Aorta (tissue), 5 donors: Measurements from ENCODE around the gene GLRA2. TPM values are rescaled to one million over a fixed set of nuclear protein-coding genes. Genes with fewer than 3 reads are reported as not detected.

Experiments
- ATAC-seq: fragments of 200-7000 bp; cut with Tn5 transposase; one replicate; pipeline ENCODE4 v1.9.1; 2022; ENCODE audit warnings: moderate library complexity; ENCODE audit not compliant: low FRiP score
- DNase-seq, 2 donors: peaks; one replicate each; pipeline ENCODE4 v3.0.0-alpha.2; 2020
- H3K27ac ChIP-seq, 2 donors: one replicate each; pipeline ENCODE4 v1.5.1; 2013; ENCODE audit warnings: low read length in 2 of 2, mild to moderate bottlenecking in 2 of 2, moderate library complexity in 2 of 2, control low read depth in 1 of 2, inconsistent platforms in 1 of 2, low read depth in 1 of 2
- H3K27me3 ChIP-seq, 2 donors: one replicate each; pipeline ENCODE4 v1.6.1; 2013; ENCODE audit warnings: control low read depth in 1 of 2, low read length in 1 of 2, mild to moderate bottlenecking in 1 of 2, moderate library complexity in 1 of 2; ENCODE audit not compliant: insufficient read depth in 2 of 2, control insufficient read depth in 1 of 2
- H3K36me3 ChIP-seq, 2 donors: one replicate each; pipeline ENCODE4 v1.6.1; 2013; ENCODE audit warnings: control low read depth in 1 of 2, low read length in 1 of 2, mild to moderate bottlenecking in 1 of 2; ENCODE audit not compliant: insufficient read depth in 2 of 2, control insufficient read depth in 1 of 2
- H3K4me1 ChIP-seq, 2 donors: one replicate each; pipeline ENCODE4 v1.6.1; 2013; ENCODE audit warnings: low read length in 2 of 2, control low read depth in 1 of 2, mild to moderate bottlenecking in 1 of 2, moderate library complexity in 1 of 2; ENCODE audit not compliant: insufficient read depth in 2 of 2, control insufficient read depth in 1 of 2
- H3K4me3 ChIP-seq, 2 donors: one replicate each; pipeline ENCODE4 v1.5.1; 2013; ENCODE audit warnings: low read length in 2 of 2, control low read depth in 1 of 2, mild to moderate bottlenecking in 1 of 2
- H3K9me3 ChIP-seq: one replicate; pipeline ENCODE4 v1.6.1; 2013; ENCODE audit warnings: mild to moderate bottlenecking, low read length; ENCODE audit not compliant: control insufficient read depth
- WGBS, 2 donors: extraction: QIAGEN DNeasy Blood & Tissue Kit; methylation state at CpG; one replicate each; pipeline ENCODE4 v1.1.7; 2013; 5-methylcytosine and 5-hydroxymethylcytosine counted together
- intact Hi-C, 2 donors: fragments of 100-400 bp; cut with DNase I; formaldehyde crosslinking; loops; one replicate each; pipeline versions ENCODE4 v1.14.2 to v1.15.0; 2022
- polyA plus RNA-seq, 2 donors: library from polyadenylated mRNA; stranded (reverse); fragments of 200-250 nt; gene quantifications; one replicate each; pipeline ENCODE4 v1.2.3, GENCODE V29; 2013
- total RNA-seq, 2 donors: library from RNA; stranded (reverse); fragmentation: NEBNext Ultra II Directional; extraction: Animal tissue kit (Norgen Biotek cat#: 25700); gene quantifications; one replicate each; pipeline ENCODE4 v1.2.1, GENCODE V29; 2021
- donor health status: healthy with polysubstance abuse.
- donor health status: Bipolar disorder and iron deficiency.
- donor health status: DM: no; HTN: no; CAD: no.
- donor health status: DM: no; HTN: no; CAD: no.
- donor health status: DM: yes; HTN: yes; CAD: no.

GLRA2 gene
- total and polyA plus RNA-seq, 4 donors: not detected

DNA sequence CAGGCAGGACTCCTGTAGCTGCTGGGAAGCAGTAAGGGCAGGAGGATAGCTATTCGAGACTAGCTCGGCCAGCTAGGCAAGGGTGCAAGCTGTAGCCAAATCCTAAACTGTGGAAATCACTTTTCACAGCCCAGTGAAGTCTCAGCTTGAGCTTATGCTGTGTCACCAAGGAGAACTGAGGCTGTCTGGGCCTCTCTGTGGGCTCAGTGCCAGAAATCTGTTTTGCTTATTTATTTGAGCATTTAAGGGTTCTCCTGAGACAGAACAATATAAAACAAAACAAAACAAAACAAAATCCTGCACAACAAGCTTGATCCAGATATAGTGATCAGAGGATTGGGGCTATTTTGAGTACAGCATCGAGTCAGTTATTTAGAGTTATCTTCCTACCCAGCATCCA lies 246.1 kb downstream of the GLRA2 start:
- DNase-seq: no peak

DNA sequence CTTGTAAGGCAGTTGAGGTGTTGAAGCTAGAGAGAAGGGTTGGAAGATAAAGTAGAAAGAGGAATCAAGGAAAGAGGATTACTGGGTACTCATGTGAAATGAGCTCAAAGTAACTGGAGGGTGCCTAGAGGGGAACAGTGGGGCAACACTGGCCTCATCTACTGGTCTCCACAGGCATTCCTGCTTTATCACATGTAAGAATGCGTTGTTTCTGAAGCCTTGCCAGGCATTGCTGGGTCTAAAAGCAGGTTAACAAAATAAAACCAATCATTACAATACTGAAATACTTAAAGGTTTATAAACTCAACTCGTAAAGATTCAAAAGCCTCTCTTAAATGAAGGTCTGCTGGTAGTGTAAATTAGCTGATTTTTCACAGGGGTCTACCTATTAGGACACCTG lies 247.6 kb downstream of the GLRA2 start:
- Histone ChIP-seq H3K9me3 (no peaks in the 10 kb centered on the region), H3K36me3 (no peaks in the 10 kb centered on the region), H3K27me3 (no peaks in the 10 kb centered on the region), H3K4me3 (no peak overlapping the region), H3K4me1 (no peaks in the 10 kb centered on the region), H3K27ac (peak overlapping the region in 1 of 2 donors; percentile 5)
- intact Hi-C loops: no loop called here
- no peak for ATAC-seq
- WGBS, 2 donors: 11 to 17% methylated on average over 2 of the region's 2 CpGs
- no peak for DNase-seq

More for the DNA sequence above, 246.1 kb downstream of the GLRA2 start:
- Histone ChIP-seq H3K4me3 (no peak overlapping the region), H3K9me3 (no peaks in the 10 kb centered on the region), H3K27ac (no peak overlapping the region), H3K36me3 (no peaks in the 10 kb centered on the region), H3K4me1 (no peaks in the 10 kb centered on the region), H3K27me3 (no peaks in the 10 kb centered on the region)
- no peak for ATAC-seq
- 69 to 90% methylated on average over 3 of the region's 3 CpGs for WGBS, 2 donors
- intact Hi-C loops: no loop called here

DNA sequence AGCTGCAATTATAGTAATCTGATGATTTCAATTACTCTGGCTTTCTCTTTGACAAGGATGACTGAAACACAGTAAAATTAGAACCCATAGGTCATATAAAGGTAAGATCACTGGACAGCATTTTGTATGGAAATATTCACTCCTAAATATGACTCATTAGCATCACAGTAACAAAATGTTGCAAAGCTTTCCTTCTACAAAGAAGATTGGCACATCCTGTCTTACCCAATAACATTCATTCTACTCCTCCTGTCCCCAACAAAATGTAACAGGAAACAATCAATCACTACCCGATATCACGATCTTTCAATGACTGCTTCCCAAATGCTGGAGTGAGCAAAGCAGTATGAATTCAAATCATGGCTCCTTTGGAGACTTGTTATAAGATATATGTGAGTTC lies 248.2 kb downstream of the GLRA2 start:
- intact Hi-C loops: no loop called here
- Histone ChIP-seq H3K4me3 (no peak overlapping the region), H3K27me3 (no peaks in the 10 kb centered on the region), H3K27ac (no peak overlapping the region), H3K9me3 (no peaks in the 10 kb centered on the region), H3K36me3 (no peaks in the 10 kb centered on the region), H3K4me1 (no peaks in the 10 kb centered on the region)
- DNase-seq (no peak), ATAC-seq (no peak)
- WGBS, 2 donors: 9 to 37% methylated on average over 2 of the region's 2 CpGs

DNA sequence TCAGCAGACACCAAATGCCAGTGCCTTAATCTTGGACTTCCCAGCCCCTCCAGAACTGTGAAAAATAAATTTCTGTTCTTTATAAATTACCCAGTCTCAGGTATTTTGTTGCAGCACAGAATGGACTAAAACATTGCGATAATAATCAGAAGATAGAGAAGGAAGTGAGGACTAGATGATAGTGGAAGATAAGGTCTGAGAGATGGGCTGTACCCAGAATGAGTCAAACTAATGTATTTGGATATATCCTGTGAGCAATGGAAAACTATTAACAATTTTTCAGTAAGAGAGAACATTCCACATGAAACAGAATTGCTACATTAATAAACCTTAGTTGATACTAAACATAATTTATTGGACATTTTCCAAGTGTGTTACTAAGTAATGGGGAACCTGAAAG lies 250.2 kb downstream of the GLRA2 start:
- intact Hi-C loops: no loop called here
- Histone ChIP-seq H3K27ac (no peak overlapping the region), H3K9me3 (no peaks in the 10 kb centered on the region), H3K4me1 (no peaks in the 10 kb centered on the region), H3K36me3 (no peaks in the 10 kb centered on the region), H3K4me3 (no peak overlapping the region), H3K27me3 (no peaks in the 10 kb centered on the region)
- DNase-seq: no peak
- ATAC-seq: no peak
- WGBS, 2 donors: 86 to 98% methylated on average over 1 of the region's 1 CpG
